ENCODE data around the gene MYEF2.

MYEF2 gene

DNA sequence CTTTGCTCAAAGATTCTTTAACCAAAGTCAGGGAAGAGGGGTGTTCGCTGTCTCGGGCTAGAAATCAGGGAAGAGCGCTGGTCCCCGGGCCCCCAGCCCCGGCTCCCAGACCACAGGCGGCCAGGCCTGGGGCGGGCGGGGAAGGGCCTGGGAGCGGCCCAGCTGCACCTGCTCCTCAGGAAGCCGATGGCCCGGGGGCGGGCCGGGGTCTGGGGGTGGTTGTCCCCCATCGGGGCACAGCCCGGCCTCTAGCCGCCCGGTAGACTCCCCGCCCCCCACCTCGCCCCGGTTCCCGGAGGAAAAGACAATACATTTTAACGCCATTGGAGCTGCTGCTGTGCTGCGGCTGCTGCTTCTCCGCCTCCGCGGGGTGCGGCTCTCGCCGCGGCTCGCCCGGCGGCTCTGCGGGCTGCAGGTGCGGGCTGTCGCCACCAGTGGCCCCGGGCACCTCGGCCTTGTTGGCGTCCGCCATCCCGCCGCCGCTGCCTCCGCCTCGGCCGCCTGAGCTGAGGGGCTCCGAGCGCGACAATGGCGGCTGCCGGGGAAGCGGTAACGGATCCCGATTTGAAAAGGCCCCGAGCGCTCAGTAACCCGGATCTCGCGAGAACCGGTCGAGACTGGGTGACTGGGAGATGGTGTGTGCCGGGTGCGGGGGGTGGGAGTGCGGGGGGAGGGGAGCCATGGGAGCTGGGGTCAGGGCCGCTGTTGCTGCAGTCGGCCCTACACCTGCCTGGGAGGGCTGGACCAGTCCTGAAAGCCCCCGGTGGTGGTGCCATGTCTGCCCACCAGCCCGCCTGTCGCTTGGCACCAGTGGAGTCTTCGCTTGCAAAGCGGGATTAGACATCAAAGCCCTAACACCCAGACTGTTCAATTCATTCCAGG is at the start of gene MYEF2:
Gene MYEF2, minus strand, starts transcription at position 530 of the 882 bp plus-strand sequence. Its CDS starts 58 bp downstream, at position 472.
- DNase-seq, result peak; percentile 69 to 86

DNA sequence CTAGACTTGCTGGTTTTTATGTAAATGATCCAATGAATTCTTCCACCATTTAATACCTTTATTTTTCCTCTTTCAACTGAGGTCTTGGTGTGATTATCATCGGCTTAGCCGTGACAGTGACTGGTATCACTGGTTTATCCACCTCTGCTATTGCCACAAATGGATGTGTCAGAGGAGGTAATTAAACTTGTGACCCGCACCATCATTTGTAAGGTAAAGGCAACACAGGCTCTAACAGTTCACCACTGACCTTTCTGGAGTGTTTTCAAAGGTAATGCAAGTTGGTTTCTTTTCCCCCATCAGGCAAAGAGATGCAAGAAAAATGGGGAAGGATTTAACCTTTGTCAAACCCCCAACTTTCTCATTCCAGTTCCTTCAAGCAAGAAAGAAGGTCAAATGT is 47.7 kb upstream of the MYEF2 start:
- no peak for DNase-seq

GRCh38 chr15:48222627-48223026 is 44.5 kb upstream of the MYEF2 start:
- no peak for DNase-seq

DNA sequence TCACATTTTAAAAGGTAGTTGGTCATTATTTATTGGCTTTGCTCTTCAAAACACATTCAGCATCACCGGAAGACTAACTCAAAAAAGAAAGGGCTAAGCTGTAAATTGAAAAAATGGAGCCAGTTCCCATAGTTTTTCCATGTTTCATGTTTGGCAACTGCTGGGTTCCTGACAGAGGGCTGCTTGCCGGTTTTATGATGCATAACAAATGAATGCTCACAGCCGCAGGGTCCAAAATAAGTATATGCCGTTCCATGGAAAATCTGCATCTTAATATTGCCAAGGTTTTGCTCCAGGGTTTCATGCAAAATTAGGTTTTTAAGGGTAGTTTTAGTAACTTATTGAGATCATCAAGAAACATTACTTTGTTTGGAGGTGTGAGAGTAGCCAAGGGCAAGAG is 43.8 kb upstream of the MYEF2 start:
- peak; percentile 52 to 73 for DNase-seq

- DNase-seq, result no peak
These were observed 43.2 kb upstream of the MYEF2 start for GRCh38 chr15:48221261-48221660.

GRCh38 chr15:48205981-48206380 is 27.9 kb upstream of the MYEF2 start, which contains the start of gene SLC12A1:
Gene SLC12A1 (plus strand): TSS chr15:48206302. CDS start chr15:48207720, 1,418 bp downstream.
- no peak for DNase-seq

GRCh38 chr15:48202068-48202467 is 24.0 kb upstream of the MYEF2 start:
- DNase-seq, result no peak

DNA sequence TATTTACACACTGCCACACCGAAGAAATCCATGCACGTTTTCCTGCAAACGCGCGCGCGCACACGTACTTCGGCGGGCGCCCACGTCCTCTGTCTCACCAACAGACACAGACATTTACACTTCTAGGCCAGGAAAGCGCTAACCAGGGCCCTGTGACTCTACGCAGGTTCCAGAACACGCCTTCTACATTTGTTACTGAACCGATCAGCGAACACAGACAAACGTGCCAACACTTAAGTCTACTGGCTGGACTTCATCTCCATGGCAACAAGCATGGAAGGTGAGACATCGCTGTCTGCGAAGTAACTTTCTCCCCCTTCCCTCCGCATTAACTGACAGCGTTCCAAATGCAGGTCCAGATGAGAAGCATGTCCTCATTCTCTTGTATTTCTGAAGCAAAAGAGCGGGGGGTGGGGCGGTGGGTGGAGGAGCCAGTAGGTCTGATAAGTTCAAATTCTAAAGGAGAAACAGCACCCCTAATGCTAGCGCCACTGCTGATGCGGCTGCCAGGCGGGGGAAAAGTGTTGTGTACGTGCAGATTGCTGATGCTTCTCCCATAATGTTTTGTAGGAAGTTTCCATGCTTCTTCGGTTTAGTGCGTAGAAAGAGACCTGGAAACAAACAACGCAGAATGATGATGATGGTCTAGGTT is 13.6 kb upstream of the MYEF2 start, which contains the start of gene CTXN2:
Gene CTXN2, plus strand, starts transcription at position 92 of the 652 bp plus-strand sequence. CDS start 9,636 bp downstream, outside the sequence.
- no peak for DNase-seq

GRCh38 chr15:48190932-48191573 is 13.0 kb upstream of the MYEF2 start:
- no peak for DNase-seq

- no peak for DNase-seq
These were observed 8.2 kb upstream of the MYEF2 start for GRCh38 chr15:48186271-48186670.

DNA sequence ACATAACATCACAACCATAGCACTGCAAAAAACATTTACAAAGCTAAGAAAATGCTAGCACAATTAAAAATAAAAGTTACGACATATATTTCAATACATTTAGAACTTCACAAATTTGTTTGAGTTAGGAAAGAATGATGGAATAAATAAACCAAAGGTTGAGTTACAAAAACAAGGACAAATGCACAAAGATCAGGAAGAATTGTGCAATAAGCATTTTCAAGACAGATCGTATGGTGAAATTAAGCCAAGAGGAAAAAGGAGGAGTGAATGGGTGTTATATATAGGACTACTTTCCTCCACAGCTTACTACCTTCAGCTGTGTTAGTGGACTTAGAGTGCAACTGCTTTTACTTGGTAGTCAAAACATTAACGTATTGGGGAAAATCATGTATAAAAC is 7.4 kb upstream of the MYEF2 start:
- DNase-seq, result no peak

GRCh38 chr15:48182749-48183148 is 4.7 kb upstream of the MYEF2 start:
- DNase-seq, result no peak

DNA sequence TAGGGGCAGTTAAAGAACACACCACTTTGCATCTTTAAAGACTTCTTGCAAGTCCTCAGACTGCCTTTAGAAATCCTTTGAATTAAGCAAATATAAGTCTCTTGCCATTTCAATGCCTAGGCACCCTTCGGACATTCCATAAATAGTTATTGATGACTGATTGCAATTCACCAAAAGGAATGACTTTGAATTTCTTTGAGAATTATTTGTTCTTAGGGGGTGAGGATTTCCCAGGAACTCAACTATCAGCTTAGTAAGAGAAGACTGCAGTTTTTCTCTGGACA is 495 bp upstream of the MYEF2 start:
- DNase-seq, result no peak

DNA sequence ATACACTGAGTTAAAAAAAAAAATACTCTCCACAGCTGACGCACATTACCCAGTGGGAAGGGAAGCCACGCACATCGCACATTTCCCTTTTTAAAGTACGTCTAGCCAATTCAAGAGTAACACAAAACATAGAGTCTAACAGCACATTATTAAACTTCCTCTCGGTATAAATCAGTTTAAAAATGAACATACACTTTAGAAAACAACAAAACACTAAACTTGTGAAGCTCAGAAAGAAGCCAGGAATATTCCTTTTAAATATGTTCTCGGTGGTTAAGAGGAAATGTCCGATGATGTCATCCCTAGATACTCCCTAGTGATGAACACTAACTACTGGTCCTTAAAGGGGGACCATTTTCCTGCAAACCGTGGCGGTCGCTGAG is 721 bp downstream of the MYEF2 start:
- DNase-seq, result peak; percentile 21 to 74

DNA sequence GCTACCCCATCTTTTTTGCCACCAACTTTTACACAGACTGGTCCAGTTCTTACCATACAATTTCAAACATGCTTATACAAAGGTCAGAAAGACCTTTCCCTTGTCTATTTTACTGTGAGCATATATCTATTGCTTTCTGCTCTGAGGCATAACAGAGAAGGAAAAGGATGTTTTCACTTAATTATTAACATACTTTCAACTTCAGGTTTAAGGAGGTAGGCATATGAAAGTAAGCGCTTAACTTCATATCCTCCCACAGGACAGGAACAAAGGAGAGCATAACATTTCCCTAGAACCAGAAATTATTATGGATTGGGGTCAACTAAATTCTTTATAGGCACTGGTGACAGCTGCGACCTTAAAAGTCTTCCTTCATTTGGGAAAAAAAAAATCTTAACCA is 1.1 kb downstream of the MYEF2 start:
- DNase-seq, result no peak

DNA sequence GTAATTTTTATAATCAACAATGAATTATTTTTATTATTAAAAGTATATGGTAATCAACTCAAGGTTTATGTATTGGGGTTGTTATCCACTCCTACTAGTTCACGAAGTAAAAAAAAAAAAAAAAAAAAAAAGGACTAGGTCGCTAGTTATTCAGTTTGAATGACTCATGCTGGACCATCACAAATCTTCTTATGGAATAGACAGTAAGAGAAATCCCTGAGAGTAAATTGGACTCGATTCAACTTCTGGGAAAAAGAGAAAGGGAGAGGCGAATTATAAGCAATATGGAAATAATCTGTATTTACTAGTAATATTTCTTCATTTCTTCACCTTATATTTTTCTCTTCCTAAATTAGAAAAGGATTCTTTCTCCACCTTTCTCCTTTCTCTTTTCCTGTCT is 2.0 kb downstream of the MYEF2 start:
- DNase-seq, result no peak

- no peak for DNase-seq
These were observed 3.0 kb downstream of the MYEF2 start for GRCh38 chr15:48175126-48175525.

GRCh38 chr15:48170981-48171380 is 7.1 kb downstream of the MYEF2 start:
- peak; percentile 25 to 47 for DNase-seq

GRCh38 chr15:48168616-48169015 is 9.5 kb downstream of the MYEF2 start:
- DNase-seq, result no peak

DNA sequence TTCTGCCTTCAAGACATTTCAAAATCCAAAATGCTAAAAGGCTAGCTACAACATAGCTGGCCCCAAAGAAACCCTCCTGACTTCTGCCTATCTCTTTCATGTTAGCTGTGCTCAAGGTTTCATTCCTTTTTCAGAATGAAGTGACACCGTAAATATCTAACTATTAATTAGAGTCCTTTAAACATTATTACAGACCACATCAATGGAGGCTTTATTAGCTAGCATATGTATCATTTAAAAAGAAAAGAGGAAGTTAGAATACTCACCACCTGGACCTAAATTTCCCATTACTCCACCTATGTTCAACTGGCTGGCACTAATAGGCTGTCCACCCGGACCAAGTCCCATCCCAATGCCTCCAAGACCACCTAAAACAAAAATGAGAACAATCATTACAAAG is 24.6 kb downstream of the MYEF2 start:
- no peak for DNase-seq

DNA sequence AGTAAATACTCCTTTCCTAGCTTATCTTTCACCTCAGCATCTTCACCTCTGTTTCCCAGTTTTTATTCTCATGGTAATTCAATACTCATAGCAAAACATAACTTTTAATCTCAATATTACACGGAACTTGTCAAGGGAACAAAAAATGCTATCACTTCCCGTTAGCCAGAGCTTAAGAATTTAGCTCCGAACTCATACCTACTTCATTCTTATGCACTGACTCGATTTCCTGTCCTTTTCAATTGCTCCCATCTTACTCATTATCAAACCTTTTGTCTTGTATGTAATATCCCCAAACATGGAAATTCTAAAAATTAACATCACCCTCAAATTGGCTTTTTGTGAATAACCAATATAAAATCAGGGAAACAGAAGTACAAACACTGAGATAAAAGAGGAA is 28.2 kb downstream of the MYEF2 start:
- no peak for DNase-seq

- DNase-seq, result no peak
These were observed 30.7 kb downstream of the MYEF2 start for GRCh38 chr15:48147358-48147757.

DNA sequence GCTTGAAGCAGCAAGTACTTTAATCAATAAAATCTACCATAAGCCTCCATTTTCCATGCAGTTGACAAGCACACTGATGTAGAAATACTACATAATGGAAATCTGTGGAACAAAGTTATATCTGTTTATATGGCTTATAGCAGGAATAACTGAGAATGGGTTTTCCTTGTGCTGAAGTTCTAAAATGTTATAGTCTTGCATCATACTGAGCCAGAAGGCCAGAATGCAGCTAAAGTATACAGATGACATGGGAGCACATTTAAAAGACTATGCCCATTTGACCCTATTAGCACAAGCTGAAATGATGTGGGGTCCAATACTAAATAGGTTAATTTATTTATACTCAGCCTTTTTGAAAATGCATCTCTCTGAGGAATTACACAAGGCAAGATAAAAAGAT is 32.2 kb downstream of the MYEF2 start:
- no peak for DNase-seq

DNA sequence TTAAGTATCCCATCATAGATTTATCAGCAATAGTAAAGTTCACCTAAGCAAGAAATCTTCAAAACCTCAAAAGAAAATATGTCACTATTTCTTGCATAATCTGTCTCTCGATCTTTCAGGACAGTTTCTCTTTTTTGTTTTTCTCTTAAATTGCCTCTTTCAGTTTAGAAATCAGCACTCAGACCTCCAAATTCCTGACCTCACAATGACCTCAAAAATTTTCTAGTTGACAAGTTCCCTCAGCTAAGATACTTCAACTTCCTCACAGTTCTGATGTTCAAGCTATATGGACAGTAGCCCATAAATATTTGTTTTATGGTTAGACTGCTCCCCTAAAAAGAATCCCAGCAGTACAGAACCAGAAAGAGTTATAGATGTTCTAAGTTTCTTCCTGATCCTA is 33.2 kb downstream of the MYEF2 start:
- DNase-seq, result no peak
